GM23248 (cell line): ENCODE results near the gene OSBPL5. TPM values are rescaled to one million over a fixed set of nuclear protein-coding genes. Genes with fewer than 3 reads are reported as not detected.

ENCODE experiments used
- DNase-seq: peaks from one replicate; pipeline ENCODE4 v3.0.0-alpha.2; 2015
- H2AFZ ChIP-seq: fragments of 200-600 bp; sonication (generic); 2 replicates; pipeline ENCODE4 v1.6.1; 2016; ENCODE audit warnings: antibody characterized with exemption
- H3F3A ChIP-seq: fragments of 200-600 bp; sonication (generic); 2 replicates; pipeline ENCODE4 v1.6.1; 2016; ENCODE audit warnings: mild to moderate bottlenecking, antibody characterized with exemption, mixed run types; ENCODE audit not compliant: insufficient read depth
- H3K27ac ChIP-seq: fragments of 200-600 bp; sonication (generic); 2 replicates; pipeline ENCODE4 v1.5.1; 2016; ENCODE audit warnings: mild to moderate bottlenecking
- H3K27me3 ChIP-seq: fragments of 200-600 bp; sonication (generic); replicated peaks from 2 replicates; pipeline ENCODE4 v1.6.1; 2016; ENCODE audit warnings: mild to moderate bottlenecking; ENCODE audit not compliant: insufficient read depth
- H3K36me3 ChIP-seq: fragments of 200-600 bp; sonication (generic); 2 replicates; pipeline ENCODE4 v1.6.1; 2016; ENCODE audit warnings: low read depth, mild to moderate bottlenecking
- H3K4me1 ChIP-seq: fragments of 200-600 bp; sonication (generic); 2 replicates; pipeline ENCODE4 v1.6.1; 2016; ENCODE audit warnings: mild to moderate bottlenecking; ENCODE audit not compliant: insufficient read depth
- H3K4me2 ChIP-seq: fragments of 200-600 bp; sonication (generic); one replicate; pipeline ENCODE4 v1.6.1; 2016; ENCODE audit warnings: mild to moderate bottlenecking; ENCODE audit not compliant: unreplicated experiment
- H3K4me3 ChIP-seq: fragments of 200-600 bp; sonication (generic); 2 replicates; pipeline ENCODE4 v1.5.1; 2016; ENCODE audit warnings: mild to moderate bottlenecking
- H3K79me2 ChIP-seq: fragments of 200-600 bp; sonication (generic); 2 replicates; pipeline ENCODE4 v1.6.1; 2016; ENCODE audit warnings: mild to moderate bottlenecking; ENCODE audit not compliant: insufficient read depth
- H3K9ac ChIP-seq: fragments of 200-600 bp; sonication (generic); 2 replicates; pipeline ENCODE4 v1.6.1; 2016; ENCODE audit warnings: mild to moderate bottlenecking
- H3K9me2 ChIP-seq: fragments of 200-600 bp; sonication (generic); 2 replicates; pipeline ENCODE4 v1.6.1; 2016; ENCODE audit warnings: mixed run types, mild to moderate bottlenecking, moderate library complexity; ENCODE audit not compliant: insufficient read depth
- H3K9me3 ChIP-seq: fragments of 200-600 bp; sonication (generic); one replicate; pipeline ENCODE4 v1.6.1; 2017; ENCODE audit warnings: low read depth
- H4K20me1 ChIP-seq: fragments of 200-600 bp; sonication (generic); 2 replicates; pipeline ENCODE4 v1.6.0; 2016; ENCODE audit not compliant: insufficient read depth
- EZH2 ChIP-seq: fragments of 200-600 bp; sonication (generic); IDR thresholded peaks from 2 replicates; pipeline ENCODE4 v1.6.1; 2018; ENCODE audit warnings: antibody characterized with exemption, mild to moderate bottlenecking; ENCODE audit not compliant: insufficient read depth, poor library complexity, severe bottlenecking
- EZH2phosphoT487 ChIP-seq: fragments of 200-600 bp; sonication (generic); IDR thresholded peaks from 2 replicates; pipeline ENCODE4 v1.6.1; 2018; ENCODE audit warnings: antibody characterized with exemption, moderate library complexity, mild to moderate bottlenecking, low read depth; ENCODE audit not compliant: insufficient read depth
- WGBS, 2 experiments: methylation state at CpG; one replicate each; pipeline ENCODE4 v1.1.6; 2015 to 2017; ENCODE audit warnings: low lambda C conversion rate in 2 of 2, low coverage in 1 of 2; ENCODE audit errors: missing lambda C conversion rate in 2 of 2; 5-methylcytosine and 5-hydroxymethylcytosine counted together
- in situ Hi-C: fragments of 300-500 bp; cut with MboI; formaldehyde crosslinking; loops from 2 replicates; pipeline ENCODE4 v1.15.0; 2020
- polyA plus RNA-seq: library from polyadenylated mRNA; unstranded; fragments of >200 nt; fragmentation: Nextera tagmentation; extraction: Ambion mirVana; gene quantifications from 2 replicates; pipeline ENCODE4 v1.2.1, GENCODE V29; 2016
- total RNA-seq: library from RNA; depleted of rRNA; stranded (reverse); fragments of >200 nt; shearing (Covaris generic); gene quantifications from 2 replicates; pipeline ENCODE4 v1.2.3, GENCODE V29; 2014

OSBPL5 gene
- total and polyA plus RNA-seq, 2 experiments from 2014 or later, result 27.9 to 57.6 TPM

- DNase-seq, result no peak
- no peaks in the 10 kb centered on the region for H3K9me3 ChIP-seq
- WGBS, 2 experiments, result 22 to 25% methylated on average over 5 of the region's 5 CpGs
- TF ChIP-seq EZH2 (no peak), EZH2phosphoT487 (no peak)
- no peak overlapping the region for H3K9ac ChIP-seq
- no peaks in the 10 kb centered on the region for H3K79me2 ChIP-seq
- H3K4me2 ChIP-seq, result no peak overlapping the region
- no peak overlapping the region for H3K4me3 ChIP-seq
- H3K27me3 ChIP-seq, result no peaks in the 10 kb centered on the region; the same call in 1 of the 2 replicates
- in situ Hi-C loops, result no loop called here
- H4K20me1 ChIP-seq, result no peaks in the 10 kb centered on the region
- no peak overlapping the region for H3K27ac ChIP-seq
- H3F3A ChIP-seq, result no peaks in the 10 kb centered on the region
- H3K9me2 ChIP-seq, result no peaks in the 10 kb centered on the region
- H2AFZ ChIP-seq, result no peak overlapping the region
- no peaks in the 10 kb centered on the region for H3K36me3 ChIP-seq
- no peaks in the 10 kb centered on the region for H3K4me1 ChIP-seq
Observed at GRCh38 chr11:3085052-3085451, 80.1 kb downstream of the OSBPL5 start.

GRCh38 chr11:3083321-3083720 lies 81.8 kb downstream of the OSBPL5 start:
- in situ Hi-C loops, result no loop called here
- Histone ChIP-seq H3K79me2 (no peaks in the 10 kb centered on the region), H3K9me3 (no peaks in the 10 kb centered on the region), H3F3A (no peaks in the 10 kb centered on the region), H3K27ac (no peak overlapping the region), H4K20me1 (no peaks in the 10 kb centered on the region), H3K36me3 (no peaks in the 10 kb centered on the region), H3K27me3 (no peaks in the 10 kb centered on the region; the same call in 1 of the 2 replicates), H3K4me2 (no peak overlapping the region), H3K9me2 (no peaks in the 10 kb centered on the region), H3K9ac (no peak overlapping the region), H2AFZ (no peak overlapping the region), H3K4me1 (no peaks in the 10 kb centered on the region), H3K4me3 (no peak overlapping the region)
- no peak for TF ChIP-seq EZH2phosphoT487
- no peak for TF ChIP-seq EZH2
- 73 to 76% methylated on average over 8 of the region's 8 CpGs for WGBS, 2 experiments
- DNase-seq, result no peak

- H3K4me3 ChIP-seq, result no peak overlapping the region
- 67 to 72% methylated on average over 6 of the region's 6 CpGs for WGBS, 2 experiments
Observed at GRCh38 chr11:3081386-3081751, 83.7 kb downstream of the OSBPL5 start.

GRCh38 chr11:3080733-3081385 lies 84.3 kb downstream of the OSBPL5 start:
- Histone ChIP-seq H3K27me3 (no peaks in the 10 kb centered on the region; the same call in 1 of the 2 replicates), H2AFZ (no peak overlapping the region), H3K4me1 (no peaks in the 10 kb centered on the region), H3K79me2 (no peaks in the 10 kb centered on the region), H3F3A (no peaks in the 10 kb centered on the region), H3K4me2 (no peak overlapping the region), H3K27ac (no peak overlapping the region), H3K9me2 (no peaks in the 10 kb centered on the region), H3K4me3 (no peak overlapping the region), H3K9ac (no peak overlapping the region), H3K9me3 (no peaks in the 10 kb centered on the region), H3K36me3 (no peaks in the 10 kb centered on the region), H4K20me1 (no peaks in the 10 kb centered on the region)
- DNase-seq, result no peak
- 75 to 81% methylated on average over 13 of the region's 13 CpGs for WGBS, 2 experiments
- in situ Hi-C loops, result no loop called here
- TF ChIP-seq EZH2, result no peak
- no peak for TF ChIP-seq EZH2phosphoT487

More at GRCh38 chr11:3081386-3081751, 83.7 kb downstream of the OSBPL5 start:
- no peaks in the 10 kb centered on the region for H3K79me2 ChIP-seq
- H4K20me1 ChIP-seq, result no peaks in the 10 kb centered on the region
- H3K36me3 ChIP-seq, result no peaks in the 10 kb centered on the region
- H3K9me2 ChIP-seq, result no peaks in the 10 kb centered on the region
- H3K27ac ChIP-seq, result no peak overlapping the region
- H3F3A ChIP-seq, result no peaks in the 10 kb centered on the region
- in situ Hi-C loops, result no loop called here
- H3K9ac ChIP-seq, result no peak overlapping the region
- H3K9me3 ChIP-seq, result no peaks in the 10 kb centered on the region
- H3K4me1 ChIP-seq, result no peaks in the 10 kb centered on the region
- no peak for TF ChIP-seq EZH2
- no peak for TF ChIP-seq EZH2phosphoT487
- H2AFZ ChIP-seq, result no peak overlapping the region
- H3K4me2 ChIP-seq, result no peak overlapping the region
- H3K27me3 ChIP-seq, result no peaks in the 10 kb centered on the region; the same call in 1 of the 2 replicates
- no peak for DNase-seq
